ENCODE data around the gene SEMA6B. TPM values are rescaled to one million over a fixed set of nuclear protein-coding genes. Genes with fewer than 3 reads are reported as not detected.
A peak's percentile ranks its signal among the peaks of the same experiment; 100 is the strongest.

The SEMA6B gene
- total RNA-seq, 1 experiment from 2014 or later, result 38.4 TPM

GRCh38 chr19:4567584-4568071 is 8.1 kb upstream of the SEMA6B start:
- Histone ChIP-seq H3K56ac (ENCODE audit: insufficient read length, low read depth, low read length) (no peak overlapping the region), H2BK120ac (ENCODE audit: low read depth, low read length, poor library complexity, severe bottlenecking) (no peak overlapping the region), H3K27me3 (ENCODE audit: insufficient read depth, low read length) (no peaks in the 10 kb centered on the region), H2BK15ac (ENCODE audit: low read depth, low read length) (no peak overlapping the region), H3K79me1 (ENCODE audit: insufficient read depth, low read depth, low read length, poor library complexity, severe bottlenecking) (no peaks in the 10 kb centered on the region), H4K20me1 (ENCODE audit: control insufficient read depth, insufficient read depth, insufficient read length) (no peaks in the 10 kb centered on the region), H4K8ac (replicated peaks; ENCODE audit: insufficient read length, low read depth, low read length) (no peak overlapping the region), H3K4me2 (ENCODE audit: insufficient read depth, insufficient read length, low read length) (no peak overlapping the region), H3T11ph (ENCODE audit: low read length) (no peak overlapping the region), H3K9me3 (ENCODE audit: control insufficient read depth, low read depth, low read length) (no peaks in the 10 kb centered on the region), H2AFZ (ENCODE audit: low read length) (no peak overlapping the region), H3K23ac (ENCODE audit: insufficient read length, low read depth, low read length) (no peak overlapping the region), H3K18ac (ENCODE audit: insufficient read length, low read depth, low read length) (no peak overlapping the region), H2BK20ac (ENCODE audit: low read depth, low read length, poor library complexity, severe bottlenecking) (no peak overlapping the region), H3K4me1 (ENCODE audit: insufficient read depth, low read length) (no peaks in the 10 kb centered on the region), H2AK5ac (ENCODE audit: insufficient read length, low read length) (no peak overlapping the region), H3K79me2 (ENCODE audit: insufficient read depth, low read length) (no peaks in the 10 kb centered on the region), H3K4ac (ENCODE audit: low read depth, low read length) (no peak overlapping the region), H2BK12ac (ENCODE audit: insufficient read length, low read depth, low read length) (no peak overlapping the region), H3K9ac (ENCODE audit: extremely low read depth, insufficient read length, low read length) (no peak overlapping the region), H2BK5ac (ENCODE audit: insufficient read length, low read length) (no peak overlapping the region), H4K91ac (ENCODE audit: insufficient read length, low read depth, low read length) (no peak overlapping the region), H3K27ac (ENCODE audit: insufficient read length, low read depth, low read length) (no peak overlapping the region), H3K23me2 (ENCODE audit: insufficient read length, low read depth, low read length, poor library complexity, severe bottlenecking) (no peaks in the 10 kb centered on the region), H3K14ac (ENCODE audit: insufficient read depth, low read length) (no peak overlapping the region), H4K5ac (ENCODE audit: insufficient read length, low read depth, low read length) (no peak overlapping the region)
- peak overlapping the region in 1 of 2 experiments; percentile 21; a peak in 1 of 5 replicates for H3K4me3 Mint-ChIP-seq
- peaks cover 3 to 8% of the 10 kb centered on the region in 2 experiments; a peak in 2 of 4 replicates for H3K4me1 Mint-ChIP-seq
- no CpG with 5 or more reads among the region's 14 CpGs for WGBS (ENCODE audit: extremely low coverage, insufficient read length, low lambda C conversion rate)
- H3K9me3 Mint-ChIP-seq, result no peaks in the 10 kb centered on the region
- peaks cover 3% of the 10 kb centered on the region for H3K27me3 Mint-ChIP-seq (ENCODE audit: low read depth)
- H3K36me3 Mint-ChIP-seq (ENCODE audit: insufficient read depth in 1 of 3, low read depth in 3 of 3), result no peaks in the 10 kb centered on the region
- H3K27ac Mint-ChIP-seq, result peak overlapping the region in 2 of 3 experiments; percentile 69 to 82; a peak in 2 of 7 replicates
- peak; percentile 92 for DNase-seq
- peak; percentile 91 for TF ChIP-seq CTCF (conservative IDR thresholded peaks at IDR 0.05)

All from H9 (cell line).